SK-N-SH (cell line): ENCODE measurements around the gene IZUMO4. TPM values are rescaled to one million over a fixed set of nuclear protein-coding genes. Genes with fewer than 3 reads are reported as not detected.

Experiments
- CTCF ChIA-PET: fragments of 300-600, 350-600 bp; formaldehyde crosslinking; extraction: SDS; loops from one replicate; lab custom pipeline; 2021; lab: Yijun Ruan, JAX
- POLR2A ChIA-PET: fragments of 350-600 bp; sonication (Branson Sonifier 250); formaldehyde crosslinking; extraction: SDS; loops from one replicate; lab custom pipeline; 2020; ENCODE audit warnings: antibody characterized with exemption, inconsistent platforms; lab: Yijun Ruan, JAX
- DNase-seq: peaks from one replicate; pipeline ENCODE4 v3.0.0; 2012
- H2AFZ ChIP-seq: fragments of 200-600 bp; sonication (generic); 2 replicates; pipeline ENCODE4 v1.8.1; 2016; ENCODE audit warnings: antibody characterized with exemption, mild to moderate bottlenecking, low read depth
- H3F3A ChIP-seq: fragments of 200-600 bp; sonication (generic); replicated peaks from 2 replicates; pipeline ENCODE3; 2016; ENCODE audit warnings: antibody characterized with exemption, mild to moderate bottlenecking; ENCODE audit not compliant: insufficient read depth
- H3K27ac ChIP-seq, 2 experiments: fragments of 200-500 bp in 1 of 2; fragments of 200-600 bp in 1 of 2; sonication (Bioruptor generic) in 1 of 2; sonication (generic), shearing (Covaris generic) in 1 of 2; 2 replicates each; pipeline versions ENCODE4 v1.5.1 to v1.6.1; 2014 to 2016; ENCODE audit warnings: low read depth in 2 of 2, inconsistent platforms in 1 of 2, low read length in 1 of 2, mild to moderate bottlenecking in 1 of 2, mixed read lengths in 1 of 2
- H3K27me3 ChIP-seq: fragments of 200-600 bp; sonication (generic), shearing (Covaris generic); 2 replicates; pipeline ENCODE4 v1.6.1; 2016; ENCODE audit warnings: mixed run types; ENCODE audit not compliant: insufficient read depth
- H3K36me3 ChIP-seq, 2 experiments: fragments of 200-500 bp in 1 of 2; fragments of 200-600 bp in 1 of 2; sonication (Bioruptor generic) in 1 of 2; sonication (generic) in 1 of 2; replicated peaks in 1 of 2; 2 replicates each; pipeline versions ENCODE3 to v1.5.1; 2014 to 2016; ENCODE audit warnings: low read length in 1 of 2, mild to moderate bottlenecking in 1 of 2; ENCODE audit not compliant: insufficient read depth in 2 of 2, control insufficient read depth in 1 of 2
- H3K4me1 ChIP-seq, 2 experiments: fragments of 200-500 bp in 1 of 2; fragments of 200-600 bp in 1 of 2; sonication (Bioruptor generic) in 1 of 2; sonication (generic), shearing (Covaris generic) in 1 of 2; 2 replicates each; pipeline versions ENCODE4 v1.5.1 to v1.6.1; 2014 to 2016; ENCODE audit warnings: low read depth in 1 of 2, low read length in 1 of 2, mixed run types in 1 of 2; ENCODE audit not compliant: insufficient read depth in 2 of 2, control insufficient read depth in 1 of 2
- H3K4me2 ChIP-seq: fragments of 200-600 bp; sonication (generic), shearing (Covaris generic); 2 replicates; pipeline ENCODE4 v1.6.1; 2017; ENCODE audit warnings: mixed run types
- H3K4me3 ChIP-seq, 2 experiments: fragments of 200-500 bp in 1 of 2; fragments of 200-600 bp in 1 of 2; sonication (Bioruptor generic) in 1 of 2; sonication (generic), shearing (Covaris generic) in 1 of 2; 2 replicates each; pipeline versions ENCODE4 v1.5.1 to v1.8.1; 2014 to 2016; ENCODE audit warnings: low read depth in 2 of 2, inconsistent platforms in 1 of 2, low read length in 1 of 2, mild to moderate bottlenecking in 1 of 2, mixed read lengths in 1 of 2, moderate library complexity in 1 of 2
- H3K79me2 ChIP-seq: fragments of 200-600 bp; sonication (generic); 2 replicates; pipeline ENCODE4 v1.8.1; 2017; ENCODE audit warnings: mild to moderate bottlenecking; ENCODE audit not compliant: insufficient read depth
- H3K9ac ChIP-seq: fragments of 200-600 bp; sonication (generic); 2 replicates; pipeline ENCODE4 v1.6.1; 2017; ENCODE audit warnings: mixed run types
- H3K9me2 ChIP-seq: fragments of 200-600 bp; sonication (generic); 2 replicates; pipeline ENCODE4 v1.6.1; 2017; ENCODE audit warnings: mixed run types
- H3K9me3 ChIP-seq: fragments of 200-600 bp; sonication (generic); 2 replicates; pipeline ENCODE4 v1.6.1; 2017; ENCODE audit warnings: mixed run types, mild to moderate bottlenecking, moderate library complexity
- H4K20me1 ChIP-seq: fragments of 200-600 bp; sonication (generic); 2 replicates; pipeline ENCODE4 v1.6.1; 2017; ENCODE audit warnings: mild to moderate bottlenecking, mixed run types; ENCODE audit not compliant: insufficient read depth
- EP300 ChIP-seq, 2 experiments: IDR thresholded peaks; 2 replicates each; pipeline versions ENCODE4 v1.4.0 to v1.6.1; 2012; ENCODE audit warnings: borderline replicate concordance in 1 of 2, low read depth in 1 of 2, low read length in 1 of 2
- FOSL2 ChIP-seq: IDR thresholded peaks from 2 replicates; pipeline ENCODE4 v1.4.0; 2012; ENCODE audit warnings: low read depth, mild to moderate bottlenecking, moderate library complexity, borderline replicate concordance
- GABPA ChIP-seq: IDR thresholded peaks from 2 replicates; pipeline ENCODE4 v1.4.0; 2012; ENCODE audit warnings: low read depth, mild to moderate bottlenecking
- GATA2 ChIP-seq: sonication (generic); formaldehyde crosslinking; IDR thresholded peaks from 2 replicates; pipeline ENCODE4 v1.5.0; 2020; ENCODE audit warnings: mild to moderate bottlenecking, missing genetic modification reagents
- IRF3 ChIP-seq: fragments of 150-350 bp; IDR thresholded peaks from 2 replicates; pipeline ENCODE4 v1.6.1; 2016; ENCODE audit warnings: mild to moderate bottlenecking, low read depth, low read length
- MAX ChIP-seq: IDR thresholded peaks from 2 replicates; pipeline ENCODE4 v1.4.0; 2012; ENCODE audit warnings: low read depth
- NFIC ChIP-seq: IDR thresholded peaks from 2 replicates; pipeline ENCODE4 v1.4.0; 2012; ENCODE audit warnings: borderline replicate concordance
- NRF1 ChIP-seq: IDR thresholded peaks from 2 replicates; pipeline ENCODE4 v1.6.1; 2012; ENCODE audit warnings: low read depth, mild to moderate bottlenecking, low read length
- POLR2AphosphoS5 ChIP-seq: IDR thresholded peaks from 2 replicates; pipeline ENCODE4 v1.6.1; 2012; ENCODE audit warnings: low read depth, low read length
- RAD21 ChIP-seq: IDR thresholded peaks from 2 replicates; pipeline ENCODE4 v1.6.1; 2012; ENCODE audit warnings: mild to moderate bottlenecking, low read length
- REST ChIP-seq: IDR thresholded peaks from 2 replicates; pipeline ENCODE4 v1.6.1; 2012; ENCODE audit warnings: mild to moderate bottlenecking, low read depth, low read length, moderate library complexity
- RFX5 ChIP-seq: IDR thresholded peaks from 2 replicates; pipeline ENCODE4 v1.6.1; 2012; ENCODE audit warnings: mild to moderate bottlenecking, improper control_type of control experiment, low read length
- TAF1 ChIP-seq: IDR thresholded peaks from 2 replicates; pipeline ENCODE4 v1.6.1; 2012; ENCODE audit warnings: low read depth, mild to moderate bottlenecking, low read length, moderate library complexity, borderline replicate concordance
- TCF12 ChIP-seq: IDR thresholded peaks from 2 replicates; pipeline ENCODE4 v1.4.0; 2012
- USF2 ChIP-seq: fragments of 150-350 bp; IDR thresholded peaks from 2 replicates; pipeline ENCODE4 v1.6.1; 2017; ENCODE audit warnings: antibody characterized with exemption, low read length, low read depth, borderline replicate concordance
- YY1 ChIP-seq: IDR thresholded peaks from 2 replicates; pipeline ENCODE4 v1.4.0; 2012; ENCODE audit warnings: low read depth, mild to moderate bottlenecking
- WGBS: methylation state at CpG from one replicate; pipeline ENCODE4 v1.1.6; 2017; ENCODE audit warnings: low lambda C conversion rate; 5-methylcytosine and 5-hydroxymethylcytosine counted together
- polyA plus RNA-seq, 3 experiments: library from polyadenylated mRNA; depleted of rRNA; stranded (reverse); fragments of >200 nt; gene quantifications; 2 replicates each; pipeline ENCODE4 v1.2.3, GENCODE V29; 2012

The IZUMO4 gene
- polyA plus RNA-seq, 1 of the 3 experiments (the other 2 are of a cell fraction): 4.6 TPM

GRCh38 chr19:2057484-2058469 lies 38.9 kb upstream of the IZUMO4 start:
- H3K4me2 ChIP-seq: no peak overlapping the region
- no peak overlapping the region for H3K4me3 ChIP-seq
- no peaks in the 10 kb centered on the region for H3K9me2 ChIP-seq
- no peaks in the 10 kb centered on the region for H4K20me1 ChIP-seq
- H3K9me3 ChIP-seq: no peaks in the 10 kb centered on the region
- H3K27me3 ChIP-seq: no peaks in the 10 kb centered on the region
- peaks cover 36 to 52% of the 10 kb centered on the region in 2 experiments; a peak in 3 of 4 replicates for H3K4me1 ChIP-seq
- no peak for DNase-seq
- H3K9ac ChIP-seq: no peak overlapping the region
- H3K79me2 ChIP-seq: no peaks in the 10 kb centered on the region; the same call in 1 of the 2 replicates
- ChIA-PET POLR2A (no interaction called here), CTCF (interaction anchor here (1.0 to 1.8 kb wide), 2 partner anchors 12 to 38 kb away, joined by 3 to 6 read pairs; no protein-coding TSS in a partner anchor)
- H3F3A ChIP-seq: peaks cover 22% of the 10 kb centered on the region
- H3K36me3 ChIP-seq: no peaks in the 10 kb centered on the region
- WGBS: 100% methylated on average over 12 of the region's 23 CpGs
- TF ChIP-seq YY1: no peak
- no peak for TF ChIP-seq POLR2AphosphoS5
- TF ChIP-seq, all 33 proteins: peak for 0
- Histone ChIP-seq H2AFZ (no peak overlapping the region), H3K27ac (peak overlapping the region; percentile 48 to 97; a peak in 3 of 4 replicates)

GRCh38 chr19:2058570-2059421 lies 37.9 kb upstream of the IZUMO4 start:
- Histone ChIP-seq H4K20me1 (no peaks in the 10 kb centered on the region), H3K79me2 (no peaks in the 10 kb centered on the region; the same call in 1 of the 2 replicates), H3K27me3 (no peaks in the 10 kb centered on the region), H3K36me3 (no peaks in the 10 kb centered on the region), H3K9ac (peak overlapping the region; percentile 92; the same call in 1 of the 2 replicates), H3K27ac (peak overlapping the region; percentile 97 to 98), H2AFZ (no peak overlapping the region), H3K9me2 (no peaks in the 10 kb centered on the region), H3K4me1 (peaks cover 36 to 51% of the 10 kb centered on the region in 2 experiments; a peak in 3 of 4 replicates), H3K4me3 (no peak overlapping the region), H3K4me2 (peak overlapping the region; percentile 97; the same call in 1 of the 2 replicates), H3F3A (peaks cover 14% of the 10 kb centered on the region), H3K9me3 (no peaks in the 10 kb centered on the region)
- POLR2A ChIA-PET: interaction anchor here (0.6 to 1.8 kb wide), 3 partner anchors 10 to 670 kb away, joined by 3 to 7 read pairs (median 3); no protein-coding TSS in a partner anchor
- WGBS: 94% methylated on average over 27 of the region's 27 CpGs
- CTCF ChIA-PET: interaction anchor here (1.6 to 2.4 kb wide), 2 partner anchors 11 to 37 kb away, joined by 4 to 13 read pairs; partner anchors contain the start of gene MOB3A
- no peak for DNase-seq
- TF ChIP-seq IRF3 (no peak), FOSL2 (no peak), GATA2 (CRISPR knock-in tag) (no peak), NFIC (no peak), POLR2AphosphoS5 (no peak), MAX (no peak), USF2 (no peak), TCF12 (no peak), RFX5 (no peak), NRF1 (no peak), REST (no peak), YY1 (no peak), RAD21 (no peak), TAF1 (no peak), EP300 (IDR thresholded peaks at IDR 0.05; ENCODE audit: borderline replicate concordance in 1 of 2, low read depth in 1 of 2, low read length in 1 of 2) (no peak), GABPA (no peak)
